HG03442 (cell line): Measurements from ENCODE around the gene DOCK1.

Source experiments
- ATAC-seq: cut with Tn5 transposase; IDR thresholded peaks from one replicate; pipeline ENCODE4 v1.9.1; 2021; ENCODE audit warnings: mild to moderate bottlenecking, moderate library complexity; ENCODE audit not compliant: unreplicated experiment

Gene DOCK1

DNA sequence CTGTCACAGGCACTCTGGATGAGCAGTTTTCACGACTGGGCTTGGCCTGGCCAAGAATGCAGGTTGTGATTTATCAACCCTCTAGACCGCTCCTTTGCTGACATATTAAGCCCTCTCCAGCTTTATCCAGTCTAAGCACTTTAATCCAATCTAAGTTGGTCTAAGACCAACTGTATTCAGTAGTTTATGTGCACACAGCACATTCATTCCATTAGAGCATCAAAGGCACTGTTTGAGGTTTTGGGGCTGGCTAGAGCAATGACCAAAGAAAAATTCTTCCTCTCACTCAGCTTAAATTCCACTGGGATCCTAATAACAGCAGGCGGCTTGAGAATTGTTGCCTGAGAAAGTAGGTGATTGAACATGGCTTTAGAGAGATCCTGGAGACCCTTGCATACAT lies 467.1 kb downstream of the DOCK1 start:
- ATAC-seq, result no peak

DNA sequence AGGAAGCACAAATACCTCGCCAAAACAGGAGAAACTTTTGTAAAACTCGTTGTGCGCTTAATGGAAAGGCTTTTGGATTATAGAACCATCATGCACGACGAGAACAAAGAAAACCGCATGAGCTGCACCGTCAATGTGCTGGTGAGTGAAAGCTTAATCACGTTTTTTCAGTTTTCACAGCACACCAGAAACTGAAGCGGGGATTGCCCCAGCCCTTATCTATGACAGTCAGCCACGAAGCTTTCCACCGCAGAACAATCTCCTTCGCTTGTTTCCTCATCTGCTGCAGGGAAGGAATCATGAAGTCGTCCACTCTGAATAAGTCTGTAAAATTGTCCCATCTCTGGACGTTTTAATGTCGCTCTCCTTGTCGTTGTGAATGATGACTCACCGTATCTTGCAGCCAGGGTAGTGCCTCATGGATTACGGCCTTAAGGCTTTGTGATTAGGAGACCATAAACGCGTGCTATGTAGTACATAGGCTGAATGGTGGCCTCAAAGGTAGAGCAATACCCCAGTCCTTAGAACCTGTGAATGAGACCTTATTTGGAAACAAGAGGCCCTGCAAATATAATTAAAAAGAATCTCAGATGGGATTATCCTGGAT lies 468.9 kb downstream of the DOCK1 start:
- ATAC-seq, result no peak

DNA sequence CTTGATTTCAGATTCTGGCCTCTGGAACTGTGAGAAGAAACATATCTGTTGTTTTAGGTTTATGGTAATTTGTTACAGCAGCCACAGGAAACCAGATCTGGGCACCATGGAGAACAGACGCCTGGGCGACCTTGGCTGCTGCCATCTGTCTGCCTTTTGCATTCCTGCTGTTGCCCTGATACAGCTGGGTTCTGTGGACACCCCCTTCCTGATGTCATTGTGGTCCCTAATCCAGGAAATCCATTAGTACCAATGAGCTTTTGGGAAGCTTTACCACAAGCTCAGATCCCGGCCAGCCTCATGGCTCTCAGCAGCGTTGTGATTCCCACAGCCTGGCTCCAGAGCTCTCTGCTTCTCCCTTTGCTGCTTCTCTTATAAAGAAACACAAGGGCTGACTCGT lies 469.7 kb downstream of the DOCK1 start:
- no peak for ATAC-seq

DNA sequence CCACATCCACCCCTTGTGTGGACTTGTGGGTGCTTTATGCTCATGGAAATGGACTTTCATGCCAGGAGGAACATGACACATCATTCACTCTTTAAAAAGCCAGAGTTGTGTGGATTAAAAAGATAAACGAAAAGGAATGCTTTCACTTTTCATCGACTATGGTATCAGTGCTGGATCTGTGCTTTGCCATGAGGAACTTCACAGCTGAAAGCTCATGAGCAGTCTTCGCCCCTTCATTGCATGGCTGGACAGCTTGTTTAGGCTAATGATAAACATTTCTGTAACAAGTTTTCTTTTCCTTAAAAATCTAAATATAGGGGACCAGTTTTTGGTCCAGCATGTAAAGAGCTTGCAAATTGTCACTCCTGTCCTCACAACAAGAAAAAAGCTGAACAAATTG lies 470.2 kb downstream of the DOCK1 start:
- no peak for ATAC-seq

DNA sequence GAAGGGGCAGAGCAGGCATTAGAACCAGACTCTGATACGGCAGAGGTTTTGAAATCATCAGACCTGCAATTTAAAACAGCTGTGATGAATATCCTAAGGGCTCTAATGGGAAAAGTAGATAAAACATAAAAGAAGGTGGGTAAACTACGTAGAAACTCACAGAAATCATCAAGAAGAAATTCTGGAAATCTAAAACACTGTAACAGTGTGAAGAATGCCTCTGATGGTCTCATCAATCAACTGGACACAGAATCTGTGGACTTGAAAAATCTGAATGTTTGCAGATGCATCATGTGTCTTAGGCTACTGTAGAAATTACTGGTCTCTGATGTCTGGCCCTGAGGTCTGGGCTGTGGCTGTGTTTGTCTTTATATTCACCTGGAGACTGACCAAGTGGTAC lies 470.8 kb downstream of the DOCK1 start:
- no peak for ATAC-seq

DNA sequence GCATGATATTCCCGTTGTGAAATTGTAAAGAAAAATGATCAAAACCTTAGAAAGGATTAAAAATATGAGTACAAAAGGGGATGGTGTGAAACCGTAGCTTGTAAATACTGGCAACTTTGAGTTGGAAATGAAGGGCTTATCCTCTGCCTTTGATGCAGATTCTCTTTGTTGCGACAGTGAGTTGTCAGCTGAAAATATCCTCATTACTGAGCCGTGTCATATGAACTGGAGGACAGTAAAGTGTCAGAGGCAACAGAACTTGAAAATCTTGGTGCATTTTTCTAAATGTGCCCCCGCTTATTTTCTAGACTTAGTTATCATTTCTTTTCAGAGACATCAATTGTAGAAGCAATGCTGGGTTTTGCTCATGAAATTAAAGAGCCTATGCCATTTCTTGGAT lies 473.4 kb downstream of the DOCK1 start:
- no peak for ATAC-seq

DNA sequence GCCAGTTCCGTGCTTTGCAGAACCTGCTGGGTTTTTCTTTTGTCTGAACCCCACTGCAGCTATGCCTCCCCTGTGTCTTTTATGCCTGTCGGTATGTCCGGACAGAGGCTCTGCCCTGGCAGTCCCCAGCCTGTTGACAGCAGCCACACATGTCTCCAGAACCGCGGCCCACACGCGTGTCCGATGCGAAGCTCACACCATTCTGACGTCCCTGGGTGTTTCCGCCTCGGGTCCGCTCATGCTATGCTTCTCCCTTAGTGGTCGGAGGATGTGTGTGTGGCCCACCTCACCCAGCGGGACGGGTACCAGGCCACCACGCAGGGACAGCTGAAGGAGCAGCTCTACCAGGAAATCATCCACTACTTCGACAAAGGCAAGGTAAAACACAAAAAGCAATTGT lies 479.3 kb downstream of the DOCK1 start:
- ATAC-seq, result no peak

DNA sequence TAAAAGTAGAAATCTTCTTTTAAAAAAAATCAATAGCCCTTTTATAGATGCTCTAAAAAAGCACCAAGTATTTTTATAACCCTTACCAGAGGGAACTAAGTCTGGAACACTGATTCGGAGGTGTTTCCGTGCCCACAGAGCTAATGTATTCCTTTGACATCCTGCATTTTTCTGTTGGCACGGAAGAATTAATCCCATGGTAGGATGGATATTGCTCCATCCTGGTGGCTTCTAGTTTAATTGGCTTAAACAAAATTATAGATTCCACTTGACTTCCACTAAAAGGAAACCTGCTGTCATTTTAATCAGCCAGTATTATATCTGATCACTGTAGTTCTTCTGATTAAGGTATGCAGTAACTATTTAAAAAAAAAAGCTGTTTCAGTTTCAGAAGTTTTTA lies 479.8 kb downstream of the DOCK1 start:
- no peak for ATAC-seq

DNA sequence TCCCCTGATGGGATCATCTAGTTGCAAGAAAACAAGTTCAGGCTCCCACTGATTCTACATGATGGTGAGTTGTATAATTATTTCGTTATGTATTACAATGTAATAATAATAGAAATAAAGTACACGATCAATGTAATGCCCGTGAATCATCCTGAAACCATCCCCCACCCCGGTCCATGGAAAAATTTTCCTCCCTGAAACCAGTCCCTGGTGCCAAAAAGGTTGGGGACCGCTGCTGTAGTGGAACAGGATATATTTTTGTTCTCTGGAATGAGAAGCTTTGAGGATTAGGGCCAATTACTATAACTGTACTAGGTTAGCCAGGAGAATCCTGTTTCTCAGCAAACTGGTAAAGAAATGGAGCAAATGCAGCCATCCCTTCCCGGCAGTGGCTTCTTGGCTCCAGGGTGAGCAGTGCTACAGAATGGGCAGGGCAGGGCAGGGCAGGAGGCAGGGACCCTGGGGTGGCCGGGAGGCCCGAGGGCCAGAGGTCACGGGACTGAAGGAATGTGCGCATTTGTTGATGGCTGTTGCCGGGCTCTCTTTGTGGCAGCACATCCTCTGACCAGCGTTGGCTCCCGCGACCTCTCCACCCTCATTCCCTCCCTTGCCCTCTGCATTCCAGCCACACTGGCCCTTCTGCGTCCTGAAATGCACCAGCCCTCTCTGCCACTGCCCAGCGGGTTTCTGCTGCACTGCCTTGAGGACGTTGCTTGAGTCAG lies 481.5 kb downstream of the DOCK1 start:
- no peak for ATAC-seq

DNA sequence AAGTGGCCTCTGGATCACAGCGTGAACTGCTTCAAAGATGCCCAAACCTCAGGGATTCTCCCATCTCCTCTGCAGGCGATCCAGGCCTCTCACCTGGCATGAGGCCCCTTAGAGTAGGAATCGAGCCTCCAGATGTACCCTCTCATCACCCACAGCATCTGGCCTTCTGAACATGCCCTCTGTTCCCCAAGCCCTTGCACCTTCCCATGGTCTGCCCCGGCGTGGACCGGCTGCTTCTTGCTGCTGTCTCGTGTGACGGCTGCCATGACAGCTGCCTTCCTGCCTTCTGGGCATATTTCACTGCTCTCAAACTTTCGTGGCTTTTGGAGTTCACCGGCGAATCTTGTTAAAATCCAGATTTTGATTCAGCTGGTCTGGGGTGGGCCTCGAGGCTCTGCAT lies 486.6 kb downstream of the DOCK1 start:
- no peak for ATAC-seq

DNA sequence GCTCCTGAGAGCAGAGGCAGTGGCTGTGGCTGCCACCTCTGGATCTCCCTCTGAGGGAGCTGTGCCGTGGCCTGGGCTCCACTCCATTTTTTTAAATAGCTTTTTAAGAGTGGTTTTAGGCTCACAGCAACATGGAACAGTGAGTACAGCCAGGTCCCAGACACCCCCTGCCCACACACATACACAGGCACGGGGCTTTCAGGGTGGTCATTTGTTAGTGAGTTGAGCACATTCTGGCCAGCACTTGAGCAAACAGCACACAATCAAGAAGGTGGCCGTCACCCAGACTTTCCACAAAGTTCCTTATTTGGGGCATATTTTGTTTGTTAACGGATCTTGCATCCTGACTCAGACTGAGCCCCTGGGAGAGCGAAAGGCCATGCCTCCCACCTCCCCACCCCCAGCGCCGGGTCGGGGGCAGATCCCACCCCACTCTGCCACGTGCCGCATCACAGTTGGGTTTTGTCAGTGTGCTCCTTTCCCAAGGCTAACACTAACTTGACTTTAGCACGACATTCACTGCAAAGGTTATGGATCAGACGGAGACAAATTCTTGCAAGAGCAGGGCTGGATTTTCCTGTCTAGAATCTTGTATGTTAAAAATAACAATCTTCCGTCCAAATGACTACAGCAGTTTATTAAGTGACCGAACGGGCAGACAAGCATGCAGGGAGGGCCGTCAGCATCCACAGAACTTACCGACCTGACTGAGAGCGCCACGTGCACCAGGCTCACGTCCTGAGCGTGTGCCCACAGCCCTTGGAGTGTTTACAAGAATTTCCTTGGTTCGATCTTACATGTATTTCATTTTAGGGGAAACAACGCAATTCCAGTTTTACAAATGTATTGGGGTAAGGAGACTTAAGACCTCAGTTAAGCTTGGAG lies 487.4 kb downstream of the DOCK1 start:
- no peak for ATAC-seq

DNA sequence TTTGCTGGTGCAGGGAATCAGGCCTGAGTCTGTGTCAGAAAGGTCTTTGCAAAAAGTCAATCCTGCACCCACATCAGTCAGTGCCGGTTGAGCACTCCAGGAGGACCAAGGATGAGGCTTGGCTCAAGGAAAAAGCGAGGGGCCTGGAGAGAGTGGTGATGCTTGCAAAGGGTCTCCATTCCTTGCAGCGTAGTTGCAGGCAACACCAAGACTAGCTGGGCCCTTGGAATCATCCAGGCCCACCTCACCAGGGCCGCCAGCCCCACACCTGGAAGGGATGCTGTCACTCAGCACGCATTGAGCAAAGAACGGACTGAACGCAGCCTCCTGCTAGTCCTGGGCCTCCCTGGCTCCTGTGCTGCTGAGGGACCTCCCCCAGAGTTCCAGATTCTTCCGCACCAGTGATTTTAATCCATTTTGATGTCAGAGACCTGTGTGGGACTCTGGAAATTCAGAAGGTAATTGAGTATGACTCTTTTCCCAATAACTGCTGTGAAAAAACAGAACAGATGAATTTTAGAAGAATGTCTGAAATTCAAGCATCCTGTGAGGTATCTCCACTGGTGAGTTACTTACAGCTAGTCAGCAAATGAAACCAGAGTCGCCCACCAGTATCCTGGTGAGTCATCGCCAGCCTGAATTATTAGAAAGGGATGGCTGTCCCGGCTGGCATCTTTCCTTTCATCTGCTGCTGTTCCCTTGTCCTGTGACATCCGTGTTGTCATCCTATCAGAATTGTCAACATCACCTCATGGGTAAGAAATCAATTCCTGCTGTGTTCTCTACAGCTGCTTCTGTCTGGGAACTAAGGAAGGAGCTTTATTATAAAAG lies 493.1 kb downstream of the DOCK1 start:
- ATAC-seq, result no peak

DNA sequence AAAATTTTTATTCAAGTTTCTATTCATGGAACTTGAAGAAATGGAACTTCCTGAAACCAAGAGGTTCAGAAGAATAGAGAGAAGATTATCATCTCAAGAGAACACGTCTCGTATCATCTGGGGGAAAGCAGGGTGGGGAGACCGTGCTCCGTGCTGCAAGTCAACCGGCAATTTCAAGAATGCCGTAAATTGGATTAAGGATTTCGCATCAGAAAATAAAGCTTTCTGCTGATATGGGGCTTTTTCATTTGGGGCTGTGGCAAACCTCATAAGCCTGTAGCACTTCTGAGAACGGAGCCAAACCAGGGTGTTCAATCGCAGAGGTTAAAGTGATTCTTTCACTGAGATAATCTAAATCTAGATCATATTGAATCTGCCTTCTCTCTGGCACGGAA lies 493.7 kb downstream of the DOCK1 start:
- no peak for ATAC-seq

DNA sequence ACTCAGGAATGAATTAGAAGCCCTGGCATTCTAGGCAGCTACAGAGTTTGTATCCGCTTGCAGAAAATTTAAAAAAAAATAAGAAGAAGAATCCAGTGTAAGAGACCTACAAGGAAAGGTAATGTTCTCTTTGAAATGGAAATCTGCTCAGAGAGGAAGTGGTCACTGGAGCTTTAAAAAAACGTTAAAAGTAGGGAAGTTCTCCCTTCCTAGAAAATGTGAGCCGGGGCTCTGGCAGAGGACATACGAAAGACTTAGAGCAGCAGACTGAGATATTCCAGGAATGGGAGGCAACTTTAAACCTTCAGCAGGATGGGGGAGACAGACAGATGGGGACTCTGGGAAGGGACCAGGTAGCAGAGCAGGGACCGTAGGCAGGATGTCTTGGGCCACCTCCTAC lies 494.4 kb downstream of the DOCK1 start:
- ATAC-seq, result no peak

DNA sequence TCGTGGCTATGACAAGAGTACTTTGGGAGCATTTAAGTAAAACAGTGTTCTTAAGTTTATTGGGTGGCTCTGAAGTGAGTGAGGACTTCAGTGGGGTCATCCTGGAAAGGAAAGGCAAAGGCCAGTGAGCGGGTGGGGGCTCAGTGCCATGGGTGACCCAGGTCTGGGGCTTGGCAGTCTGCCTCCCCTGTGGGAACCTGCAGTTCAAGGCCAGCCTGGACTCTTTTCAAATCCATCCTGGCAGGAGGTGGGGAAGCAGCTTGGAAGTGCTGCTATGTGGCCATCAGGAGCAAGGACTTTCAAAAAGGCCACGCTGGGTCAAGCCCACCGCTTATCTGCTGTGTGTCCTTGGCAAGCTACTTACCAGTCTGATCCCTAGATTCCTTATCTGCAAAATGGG lies 495.0 kb downstream of the DOCK1 start:
- no peak for ATAC-seq

DNA sequence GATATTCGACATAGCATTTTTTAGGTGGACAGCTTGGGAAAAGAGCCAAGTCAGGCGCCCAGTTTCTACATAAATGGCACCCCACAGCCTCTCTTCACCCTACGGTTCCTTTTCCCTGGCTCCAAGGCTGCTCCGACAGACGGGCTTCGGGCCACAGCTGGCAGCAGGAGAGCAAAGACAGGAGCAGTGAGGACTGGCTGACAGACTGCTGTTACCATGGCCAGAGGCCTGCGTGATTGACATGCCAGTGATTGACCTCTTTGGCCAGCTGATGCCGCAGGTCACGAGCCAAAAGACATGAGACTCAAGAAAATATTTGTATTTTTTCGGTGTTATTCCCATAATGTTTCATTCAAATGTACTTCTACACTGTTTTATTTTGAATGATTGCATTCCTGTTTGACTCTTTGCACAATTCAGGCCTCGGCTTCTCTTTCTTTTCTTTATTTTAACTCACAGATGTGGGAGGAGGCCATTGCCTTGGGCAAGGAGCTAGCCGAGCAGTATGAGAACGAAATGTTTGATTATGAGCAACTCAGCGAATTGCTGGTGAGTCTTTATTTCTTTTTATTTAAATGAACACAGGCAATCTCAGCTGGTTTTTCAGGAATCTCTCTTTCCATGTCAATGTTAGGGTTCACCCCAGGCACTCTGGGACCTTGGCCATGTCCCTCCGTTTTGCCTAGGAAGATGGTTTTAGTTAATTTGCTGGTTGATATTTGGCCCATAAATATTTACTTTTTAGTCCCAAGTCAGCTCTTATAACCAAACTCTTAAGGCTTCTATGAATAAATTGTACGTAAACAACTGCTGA lies 497.6 kb downstream of the DOCK1 start:
- no peak for ATAC-seq

DNA sequence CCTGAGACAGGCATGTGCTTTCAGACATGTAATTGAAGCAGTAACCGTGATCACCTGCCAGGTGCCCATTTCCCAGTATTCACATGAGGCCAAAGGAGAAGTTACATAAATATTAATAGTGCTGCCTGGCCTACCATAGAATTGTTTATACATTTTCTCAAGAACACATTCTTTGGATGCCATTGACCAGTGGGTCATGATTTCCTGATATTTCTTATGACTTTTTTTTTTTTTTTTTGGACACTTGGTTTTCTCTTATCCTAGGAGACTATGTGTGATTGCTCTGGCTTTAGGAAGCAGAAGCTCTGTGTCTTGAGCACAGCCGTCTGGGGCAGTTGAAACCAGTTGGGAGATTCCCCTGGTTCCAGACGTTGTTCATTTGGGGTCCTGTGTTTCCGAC lies 500.0 kb downstream of the DOCK1 start:
- ATAC-seq, result no peak

DNA sequence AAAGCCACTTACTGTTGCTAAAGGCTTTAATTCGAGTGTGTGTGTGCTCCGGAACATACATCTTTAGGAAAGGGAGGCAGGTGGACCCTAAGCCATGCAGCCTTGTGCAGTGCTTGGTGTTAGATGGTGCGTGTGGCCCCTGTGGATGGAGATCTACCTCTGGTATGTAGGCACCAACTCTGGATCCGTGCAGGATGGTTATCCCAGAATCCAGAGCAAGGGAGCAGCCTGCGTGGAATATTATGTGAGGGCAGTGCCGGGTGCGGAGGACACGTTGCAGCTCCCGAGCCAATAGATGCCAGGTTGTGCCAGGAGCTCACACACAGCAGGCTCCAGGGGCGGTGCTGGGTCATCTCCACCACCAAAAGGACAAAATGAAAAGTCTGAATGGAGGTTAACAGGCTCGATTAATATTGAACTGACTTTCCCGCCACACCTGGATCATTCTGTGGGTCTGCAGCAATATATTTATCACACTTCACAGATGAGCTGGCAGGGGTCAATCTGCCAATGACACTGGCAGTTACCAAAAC lies 500.9 kb downstream of the DOCK1 start:
- ATAC-seq, result no peak

DNA sequence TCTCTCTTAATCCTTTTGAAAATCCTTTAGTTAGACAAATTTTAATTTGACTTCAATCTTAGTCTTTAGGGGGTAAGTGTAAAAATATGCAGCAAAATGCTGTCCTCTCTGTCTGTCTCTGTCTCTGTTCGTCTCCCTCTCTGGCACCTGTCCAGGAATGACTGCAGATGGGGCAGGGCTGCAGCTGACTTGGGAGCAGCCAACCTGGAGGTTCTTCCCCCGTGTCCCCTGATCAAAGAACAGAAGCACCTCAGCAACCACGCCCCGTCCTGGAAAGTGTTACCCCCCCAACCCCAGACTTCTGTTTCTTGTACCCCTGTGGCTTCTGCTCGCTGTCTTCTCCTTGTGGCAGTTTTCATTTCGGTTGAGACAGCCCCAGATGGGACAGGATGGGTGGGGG lies 502.3 kb downstream of the DOCK1 start:
- ATAC-seq, result no peak

DNA sequence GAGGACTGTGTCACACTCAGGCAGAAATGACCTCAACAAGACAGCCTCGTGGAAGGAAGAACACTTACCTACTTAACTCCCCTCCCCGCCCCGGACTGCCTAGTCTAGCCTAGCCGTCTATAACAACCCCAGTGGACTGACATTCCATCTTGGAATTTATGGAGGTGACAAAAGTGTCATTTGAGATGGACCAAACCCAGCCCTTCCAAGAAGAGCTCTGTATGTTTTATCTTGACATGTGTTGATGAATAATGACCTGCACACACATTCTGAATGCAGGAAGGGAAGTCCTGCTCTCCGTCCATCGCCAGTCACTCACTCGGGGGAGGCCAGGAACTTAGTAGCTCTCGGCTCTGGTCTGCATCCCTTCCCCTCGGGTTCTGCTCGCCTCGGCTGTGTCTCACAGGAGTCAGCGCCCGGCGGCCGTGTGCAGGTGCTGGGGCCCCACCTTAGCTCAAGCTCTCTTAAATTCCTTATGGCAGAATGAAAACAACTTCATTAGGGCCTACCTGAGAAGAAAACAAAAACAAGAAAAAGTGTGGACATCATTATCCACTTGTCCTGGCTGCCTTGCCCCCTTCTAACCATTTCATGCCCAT lies 503.0 kb downstream of the DOCK1 start:
- ATAC-seq, result no peak
